ENCODE measurements around the gene GATAD2A. TPM values are rescaled to one million over a fixed set of nuclear protein-coding genes. Genes with fewer than 3 reads are reported as not detected.

Gene GATAD2A
- polyA plus RNA-seq, 1 experiment: 24.2 TPM

GRCh38 chr19:19432732-19433131, 27.3 kb downstream of the GATAD2A start:
- DNase-seq (ENCODE audit: low read depth): no peak
- Histone ChIP-seq H3K4me3 (ENCODE audit: low read depth, low read length) (no peak overlapping the region), H3K36me3 (ENCODE audit: control insufficient read depth, insufficient read depth, low read length) (peaks cover 1% of the 10 kb centered on the region; the same call in 1 of the 2 replicates), H3K27me3 (ENCODE audit: control insufficient read depth, insufficient read depth, low read length) (no peaks in the 10 kb centered on the region)
- ChIA-PET CTCF (no interaction called here), POLR2A (no interaction called here)
- TF ChIP-seq, protein P1, sequence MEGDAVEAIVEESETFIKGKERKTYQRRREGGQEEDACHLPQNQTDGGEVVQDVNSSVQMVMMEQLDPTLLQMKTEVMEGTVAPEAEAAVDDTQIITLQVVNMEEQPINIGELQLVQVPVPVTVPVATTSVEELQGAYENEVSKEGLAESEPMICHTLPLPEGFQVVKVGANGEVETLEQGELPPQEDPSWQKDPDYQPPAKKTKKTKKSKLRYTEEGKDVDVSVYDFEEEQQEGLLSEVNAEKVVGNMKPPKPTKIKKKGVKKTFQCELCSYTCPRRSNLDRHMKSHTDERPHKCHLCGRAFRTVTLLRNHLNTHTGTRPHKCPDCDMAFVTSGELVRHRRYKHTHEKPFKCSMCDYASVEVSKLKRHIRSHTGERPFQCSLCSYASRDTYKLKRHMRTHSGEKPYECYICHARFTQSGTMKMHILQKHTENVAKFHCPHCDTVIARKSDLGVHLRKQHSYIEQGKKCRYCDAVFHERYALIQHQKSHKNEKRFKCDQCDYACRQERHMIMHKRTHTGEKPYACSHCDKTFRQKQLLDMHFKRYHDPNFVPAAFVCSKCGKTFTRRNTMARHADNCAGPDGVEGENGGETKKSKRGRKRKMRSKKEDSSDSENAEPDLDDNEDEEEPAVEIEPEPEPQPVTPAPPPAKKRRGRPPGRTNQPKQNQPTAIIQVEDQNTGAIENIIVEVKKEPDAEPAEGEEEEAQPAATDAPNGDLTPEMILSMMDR (IDR thresholded peaks at IDR 0.05; ENCODE audit: insufficient read depth, low read depth, low read length): no peak

DNA sequence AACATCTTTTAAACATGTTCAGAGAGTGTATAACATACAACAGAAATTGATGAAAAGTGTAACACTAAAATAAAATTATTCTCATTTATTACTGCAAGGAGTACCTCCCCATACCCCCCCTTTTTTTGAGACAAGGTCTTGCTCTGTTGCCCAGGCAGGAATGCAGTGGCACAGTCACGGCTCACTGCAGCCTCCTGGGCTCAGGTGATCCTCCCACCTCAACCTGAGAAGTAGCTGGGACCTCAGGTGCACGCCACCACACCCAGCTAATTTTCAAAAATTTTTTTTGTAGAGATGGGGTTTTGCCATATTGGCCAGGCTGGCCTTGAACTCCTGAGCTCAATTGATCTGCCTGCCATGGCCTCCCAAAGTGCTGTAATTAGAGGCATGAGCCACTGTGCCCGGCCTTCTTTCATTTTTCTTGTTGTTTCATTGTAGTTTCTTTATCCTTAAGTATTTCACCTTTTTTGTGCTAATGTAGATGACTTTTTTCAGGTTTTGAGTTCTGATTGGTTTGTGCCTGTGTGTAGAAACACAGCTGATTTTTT, 28.3 kb downstream of the GATAD2A start:
- ChIA-PET POLR2A (no interaction called here), CTCF (no interaction called here)
- H3K4me3 ChIP-seq (ENCODE audit: low read depth, low read length): no peak overlapping the region
- TF ChIP-seq, protein P1 (IDR thresholded peaks at IDR 0.05; ENCODE audit: insufficient read depth, low read depth, low read length): no peak
- DNase-seq (ENCODE audit: low read depth): no peak
- no peaks in the 10 kb centered on the region for H3K27me3 ChIP-seq (ENCODE audit: control insufficient read depth, insufficient read depth, low read length)
- peaks cover 1% of the 10 kb centered on the region; the same call in 1 of the 2 replicates for H3K36me3 ChIP-seq (ENCODE audit: control insufficient read depth, insufficient read depth, low read length)

GRCh38 chr19:19434483-19435045, 29.1 kb downstream of the GATAD2A start:
- CTCF ChIA-PET: no interaction called here
- POLR2A ChIA-PET: no interaction called here
- H3K27me3 ChIP-seq (ENCODE audit: control insufficient read depth, insufficient read depth, low read length): no peaks in the 10 kb centered on the region

GRCh38 chr19:19436137-19436691, 30.7 kb downstream of the GATAD2A start:
- no peak overlapping the region for H3K4me3 ChIP-seq (ENCODE audit: low read depth, low read length)
- POLR2A ChIA-PET: no interaction called here
- CTCF ChIA-PET: interaction anchor here (1.2 kb wide), 1 partner anchor 9 kb away, joined by 4 read pairs; no protein-coding TSS in a partner anchor
- no peak for DNase-seq (ENCODE audit: low read depth)
- H3K27me3 ChIP-seq (ENCODE audit: control insufficient read depth, insufficient read depth, low read length): no peaks in the 10 kb centered on the region
- peaks cover 2% of the 10 kb centered on the region for H3K36me3 ChIP-seq (ENCODE audit: control insufficient read depth, insufficient read depth, low read length)
- TF ChIP-seq, protein P1 (IDR thresholded peaks at IDR 0.05; ENCODE audit: insufficient read depth, low read depth, low read length): no peak

More at GRCh38 chr19:19434483-19435045, 29.1 kb downstream of the GATAD2A start:
- no peak for DNase-seq (ENCODE audit: low read depth)
- Histone ChIP-seq H3K4me3 (ENCODE audit: low read depth, low read length) (no peak overlapping the region), H3K36me3 (ENCODE audit: control insufficient read depth, insufficient read depth, low read length) (peaks cover 2% of the 10 kb centered on the region)
- TF ChIP-seq, protein P1 (IDR thresholded peaks at IDR 0.05; ENCODE audit: insufficient read depth, low read depth, low read length): no peak

DNA sequence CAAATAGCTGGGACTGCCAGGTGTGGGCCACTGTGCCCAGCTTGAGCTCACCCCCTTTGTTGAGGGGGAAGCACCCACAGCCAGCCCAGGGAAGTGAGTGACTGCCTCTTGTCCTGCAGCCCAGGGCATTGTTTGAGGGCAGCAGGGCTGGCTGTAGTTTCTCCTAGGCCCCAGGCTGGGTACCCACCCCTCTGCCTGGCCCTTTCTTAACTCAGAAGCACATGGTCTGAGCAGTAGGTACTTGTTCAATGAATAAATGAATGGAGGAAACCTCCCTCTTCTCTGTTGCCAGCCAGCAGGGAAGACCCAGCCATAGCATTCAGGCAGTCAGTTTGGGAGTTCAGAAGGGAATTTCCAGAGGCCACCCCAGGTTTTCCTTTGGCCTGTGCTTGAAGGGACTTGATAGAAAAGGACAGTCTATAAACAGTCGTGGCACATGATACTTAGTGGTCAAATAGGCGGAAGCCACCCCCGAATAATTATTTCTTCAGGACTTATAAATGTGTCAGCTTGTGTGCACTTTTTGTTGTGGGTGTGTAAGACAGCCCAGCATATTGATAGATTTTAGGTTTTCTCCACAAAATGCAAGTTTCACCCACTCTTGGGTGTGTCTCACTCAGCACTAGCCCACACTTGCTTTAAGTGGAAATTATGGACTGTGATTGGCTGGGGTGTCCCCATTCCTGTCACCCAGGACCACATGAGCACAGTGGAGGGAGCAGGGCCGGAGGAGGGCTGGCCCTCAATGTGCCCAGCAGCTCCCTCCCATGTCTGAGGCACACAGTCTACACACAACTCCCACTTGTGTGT, 33.1 kb downstream of the GATAD2A start:
- Histone ChIP-seq H3K36me3 (ENCODE audit: control insufficient read depth, insufficient read depth, low read length) (peaks cover 2% of the 10 kb centered on the region), H3K4me3 (ENCODE audit: low read depth, low read length) (no peak overlapping the region), H3K27me3 (ENCODE audit: control insufficient read depth, insufficient read depth, low read length) (no peaks in the 10 kb centered on the region)
- TF ChIP-seq, protein P1 (IDR thresholded peaks at IDR 0.05; ENCODE audit: insufficient read depth, low read depth, low read length): no peak
- no peak for DNase-seq (ENCODE audit: low read depth)
- CTCF ChIA-PET: no interaction called here
- POLR2A ChIA-PET: no interaction called here
